ENCODE measurements around the gene TPRG1.

Gene TPRG1

GRCh38 chr3:189286188-189286587 lies 114.4 kb downstream of the TPRG1 start:
- no peak for DNase-seq

GRCh38 chr3:189286916-189287315 lies 115.1 kb downstream of the TPRG1 start:
- no peak for DNase-seq

GRCh38 chr3:189288348-189289235 lies 116.8 kb downstream of the TPRG1 start:
- DNase-seq: no peak

- no peak for DNase-seq
These were observed 117.5 kb downstream of the TPRG1 start for GRCh38 chr3:189289251-189289650.

GRCh38 chr3:189292667-189293484 lies 121.1 kb downstream of the TPRG1 start:
- peak; percentile 62 for DNase-seq

- no peak for DNase-seq
These were observed 122.9 kb downstream of the TPRG1 start for GRCh38 chr3:189294649-189295048.

GRCh38 chr3:189295089-189295488 lies 123.3 kb downstream of the TPRG1 start:
- DNase-seq: no peak

GRCh38 chr3:189297932-189298331 lies 126.2 kb downstream of the TPRG1 start:
- DNase-seq: no peak

- DNase-seq: no peak
These were observed 127.0 kb downstream of the TPRG1 start for GRCh38 chr3:189298469-189299375.

- DNase-seq: no peak
These were observed 128.6 kb downstream of the TPRG1 start for GRCh38 chr3:189300345-189300744.

- DNase-seq: no peak
These were observed 129.7 kb downstream of the TPRG1 start for GRCh38 chr3:189301479-189301878.

GRCh38 chr3:189303584-189303983 lies 131.8 kb downstream of the TPRG1 start:
- no peak for DNase-seq

- DNase-seq: peak; percentile 48
These were observed 132.9 kb downstream of the TPRG1 start for GRCh38 chr3:189304465-189305351.

- DNase-seq: no peak
These were observed 133.6 kb downstream of the TPRG1 start for GRCh38 chr3:189305412-189305811.

- DNase-seq: no peak
These were observed 136.2 kb downstream of the TPRG1 start for GRCh38 chr3:189307963-189308362.

- no peak for DNase-seq
These were observed 136.8 kb downstream of the TPRG1 start for GRCh38 chr3:189308608-189309007.

- no peak for DNase-seq
These were observed 137.7 kb downstream of the TPRG1 start for GRCh38 chr3:189309400-189309975.

GRCh38 chr3:189311521-189311920 lies 139.8 kb downstream of the TPRG1 start:
- no peak for DNase-seq

GRCh38 chr3:189312866-189313265 lies 141.1 kb downstream of the TPRG1 start:
- DNase-seq: no peak

GRCh38 chr3:189316296-189317019 lies 144.7 kb downstream of the TPRG1 start:
- DNase-seq: peak; percentile 80

GRCh38 chr3:189317911-189318310 lies 146.1 kb downstream of the TPRG1 start:
- no peak for DNase-seq
